HG02678 (cell line): ENCODE results near the gene CCDC167.
"Not testable (repeated sequence)": the region's sequence is repeated elsewhere in the genome, so short reads cannot be mapped to it uniquely, and the experiment has no call there.

Experiments used
- ATAC-seq: cut with Tn5 transposase; IDR thresholded peaks from one replicate; pipeline ENCODE4 v1.9.1; 2021; ENCODE audit warnings: mild to moderate bottlenecking, moderate library complexity; ENCODE audit not compliant: unreplicated experiment

Gene CCDC167

DNA sequence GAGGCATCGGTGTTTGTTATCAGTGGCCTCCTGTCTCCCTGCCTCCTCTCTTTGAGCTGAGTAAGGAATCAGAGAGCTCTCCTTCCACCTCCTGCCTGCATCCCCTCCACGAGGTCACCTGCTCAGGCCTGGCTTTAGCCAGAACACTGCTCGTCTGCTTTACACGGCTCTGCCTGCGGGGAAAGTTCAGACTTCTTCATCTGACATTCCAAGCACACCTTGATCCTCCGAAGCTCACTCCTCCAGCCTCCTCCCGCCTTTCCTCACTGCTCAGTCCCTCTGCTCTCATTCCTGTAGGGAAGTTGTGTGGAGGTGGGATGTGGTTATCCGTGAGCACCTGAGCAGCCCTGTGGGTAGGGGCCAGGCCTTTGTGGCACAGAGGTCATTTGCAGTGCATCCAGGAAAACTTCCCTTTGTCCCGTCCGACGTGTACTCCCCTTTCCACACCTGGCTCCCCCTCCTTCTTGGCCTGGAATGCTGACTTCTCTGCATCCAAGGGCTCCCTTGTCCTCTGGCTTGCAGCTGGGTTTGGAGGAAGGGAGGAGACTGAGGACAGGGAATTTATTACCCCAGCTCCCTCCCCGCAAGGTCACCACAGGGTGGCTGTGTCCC is 12.8 kb upstream of the CCDC167 start:
- no peak for ATAC-seq

DNA sequence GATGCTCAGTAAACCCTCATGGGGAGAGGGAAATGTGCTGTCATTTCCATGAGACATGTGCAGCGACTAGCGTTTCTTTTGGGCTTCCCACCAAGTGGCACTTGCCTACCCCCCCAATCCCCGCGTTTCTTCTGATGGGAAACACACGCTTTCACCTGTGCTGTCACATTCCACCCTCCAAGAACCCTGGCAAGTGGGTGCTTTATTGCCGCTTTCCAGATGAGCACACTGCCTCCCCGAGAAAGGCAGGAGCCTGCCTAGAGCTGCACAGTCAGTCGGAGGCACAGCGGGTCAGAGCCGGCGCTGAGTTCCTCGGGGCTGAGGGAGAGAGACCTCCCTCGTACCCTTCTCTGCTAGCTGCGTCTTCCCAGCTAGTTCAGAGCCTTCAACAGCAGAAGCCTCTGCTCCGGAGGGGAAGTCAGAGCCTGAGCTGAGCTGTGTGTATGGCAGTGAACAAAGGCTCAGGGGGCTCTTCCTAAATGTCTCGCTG is 12.3 kb upstream of the CCDC167 start:
- no peak for ATAC-seq

DNA sequence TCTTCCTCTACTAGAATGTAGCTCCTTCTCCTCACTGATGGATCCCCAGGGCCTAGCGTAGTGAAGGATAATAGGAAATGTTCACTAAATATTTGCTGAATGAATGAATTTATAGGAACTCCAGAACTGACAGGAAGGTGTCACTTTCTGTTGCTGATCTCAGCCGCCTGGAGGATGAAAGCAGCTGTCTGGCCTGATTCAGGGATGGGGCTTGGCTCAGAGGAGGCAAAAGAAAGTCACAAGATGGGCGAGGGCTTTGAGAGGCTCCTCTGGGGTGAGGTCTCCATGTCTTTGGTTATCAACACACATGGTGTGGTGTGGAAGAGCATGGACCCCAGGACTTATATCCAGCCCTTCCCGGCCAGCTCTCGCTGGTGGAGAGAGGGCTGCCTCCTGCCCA is 11.5 kb upstream of the CCDC167 start:
- no peak for ATAC-seq

DNA sequence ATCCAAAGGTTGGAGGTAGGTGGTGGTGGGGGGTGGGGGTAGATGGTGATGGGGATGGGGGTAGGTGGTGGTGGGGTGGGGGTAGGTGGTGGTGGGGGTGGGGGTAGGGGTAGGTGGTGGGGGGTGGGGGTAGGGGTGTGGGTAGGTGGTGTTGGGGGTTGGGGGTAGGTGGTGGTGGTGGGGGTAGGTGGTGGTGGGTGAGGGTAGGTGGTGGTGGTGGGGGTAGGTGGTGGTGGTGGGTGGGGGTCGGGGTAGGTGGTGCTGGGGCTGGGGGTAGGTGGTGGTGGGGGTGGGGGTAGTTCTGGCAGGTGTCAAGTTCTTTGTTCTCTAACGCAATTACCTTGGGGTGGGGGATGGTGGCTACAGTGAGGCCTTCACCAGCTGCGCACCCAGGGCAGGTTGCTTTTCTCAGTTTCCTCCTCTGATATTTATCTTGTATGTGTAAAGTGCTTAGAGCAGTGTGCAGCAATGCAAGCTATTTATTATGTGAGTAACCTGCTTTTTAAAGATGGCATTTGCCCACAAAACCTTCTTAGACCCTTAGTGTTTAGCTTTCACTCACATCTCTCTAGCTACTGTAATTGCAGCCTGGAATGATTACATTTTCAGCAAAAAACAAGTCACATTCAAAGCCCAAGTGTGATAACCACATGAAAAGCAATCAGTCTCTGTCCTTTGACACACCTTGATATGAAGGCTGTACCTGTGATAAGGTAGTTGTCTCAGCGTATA is 8.2 kb upstream of the CCDC167 start:
- ATAC-seq, result no peak

DNA sequence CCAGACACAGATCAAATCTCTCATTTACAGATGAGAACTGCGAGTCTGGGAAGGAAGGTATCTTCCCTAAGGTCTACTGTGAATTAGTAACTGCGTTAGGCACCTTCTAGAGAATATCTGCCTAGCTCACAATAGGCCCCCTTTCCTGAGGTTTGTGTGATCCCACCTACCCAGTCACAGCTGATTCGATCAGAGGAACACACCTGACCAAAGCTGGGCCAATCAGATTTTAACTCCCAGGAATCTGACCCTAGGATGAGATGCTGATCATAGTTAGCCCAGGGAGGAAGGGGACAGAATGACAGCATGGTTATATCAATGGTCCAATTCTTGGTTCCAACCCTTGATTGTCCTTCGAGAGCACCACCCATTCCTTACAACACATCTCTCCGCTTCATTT is 7.4 kb upstream of the CCDC167 start:
- no peak for ATAC-seq

DNA sequence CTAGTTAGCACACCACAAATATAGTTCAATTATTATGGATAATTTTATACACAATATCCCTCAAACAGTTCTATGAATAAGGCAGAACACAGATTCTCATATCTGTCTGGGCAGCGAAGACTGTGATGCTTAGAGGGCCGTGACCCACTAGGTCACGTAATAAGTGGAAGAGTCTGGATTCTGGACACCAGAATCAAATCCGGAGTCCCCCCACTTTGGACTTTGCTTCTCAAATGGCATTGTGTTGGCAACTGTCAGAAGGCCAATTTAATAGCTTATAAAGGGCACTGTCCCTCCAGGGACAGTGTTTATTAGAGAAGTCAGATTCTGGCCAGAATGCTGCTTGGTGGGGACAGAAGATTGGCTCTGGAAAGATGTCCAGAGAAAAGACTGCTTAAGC is 6.8 kb upstream of the CCDC167 start:
- no peak for ATAC-seq

DNA sequence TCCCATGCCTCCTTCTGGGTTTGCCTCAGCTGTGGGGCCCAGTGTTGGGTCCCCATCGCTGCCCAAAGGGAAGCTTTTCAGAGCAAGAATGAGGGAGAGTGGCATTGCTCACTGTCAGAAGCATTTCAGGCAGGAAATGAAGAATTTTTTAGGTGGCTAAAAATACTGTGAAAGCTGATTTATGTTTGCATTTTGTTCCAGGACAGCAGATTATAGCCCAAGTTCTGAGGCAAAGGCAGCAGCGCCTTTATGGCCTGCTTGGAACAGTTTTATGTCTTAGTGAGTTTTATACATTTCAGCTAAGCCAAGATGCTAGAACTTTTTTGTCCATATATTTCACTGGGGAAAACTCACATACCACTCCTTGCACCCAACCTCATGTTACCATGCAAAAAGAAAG is 4.3 kb upstream of the CCDC167 start:
- no peak for ATAC-seq

DNA sequence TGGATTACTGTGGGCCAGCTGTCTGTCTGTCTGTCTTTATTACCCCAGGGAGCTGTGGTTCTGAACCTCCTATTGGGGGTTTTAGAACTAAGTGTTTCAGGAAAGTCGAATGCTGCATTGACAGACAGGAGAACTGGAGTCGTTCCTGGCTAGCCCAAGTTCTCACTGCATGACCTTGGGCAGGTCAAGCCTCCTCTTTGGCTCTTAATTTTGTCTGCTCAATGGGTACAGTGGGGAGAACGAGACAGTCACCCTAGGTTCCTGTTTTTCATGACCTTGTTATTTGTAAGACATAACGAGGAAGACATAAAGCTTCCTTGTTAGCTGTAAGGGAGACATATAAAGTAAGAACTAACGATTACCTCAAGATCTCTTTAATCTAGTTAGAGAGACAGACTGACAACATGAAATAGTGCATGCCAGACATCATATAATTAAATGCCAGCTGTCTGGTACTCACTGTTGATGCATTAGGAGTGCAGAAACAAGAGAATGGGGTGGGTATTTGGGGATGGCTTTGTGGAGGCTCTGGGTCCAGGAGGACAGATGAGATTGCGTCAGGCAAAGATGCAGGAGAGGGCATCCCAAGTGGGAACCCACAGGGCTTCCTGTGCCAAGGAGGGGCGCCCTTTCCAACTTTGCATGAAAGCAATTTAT is 3.7 kb upstream of the CCDC167 start:
- ATAC-seq, result no peak

DNA sequence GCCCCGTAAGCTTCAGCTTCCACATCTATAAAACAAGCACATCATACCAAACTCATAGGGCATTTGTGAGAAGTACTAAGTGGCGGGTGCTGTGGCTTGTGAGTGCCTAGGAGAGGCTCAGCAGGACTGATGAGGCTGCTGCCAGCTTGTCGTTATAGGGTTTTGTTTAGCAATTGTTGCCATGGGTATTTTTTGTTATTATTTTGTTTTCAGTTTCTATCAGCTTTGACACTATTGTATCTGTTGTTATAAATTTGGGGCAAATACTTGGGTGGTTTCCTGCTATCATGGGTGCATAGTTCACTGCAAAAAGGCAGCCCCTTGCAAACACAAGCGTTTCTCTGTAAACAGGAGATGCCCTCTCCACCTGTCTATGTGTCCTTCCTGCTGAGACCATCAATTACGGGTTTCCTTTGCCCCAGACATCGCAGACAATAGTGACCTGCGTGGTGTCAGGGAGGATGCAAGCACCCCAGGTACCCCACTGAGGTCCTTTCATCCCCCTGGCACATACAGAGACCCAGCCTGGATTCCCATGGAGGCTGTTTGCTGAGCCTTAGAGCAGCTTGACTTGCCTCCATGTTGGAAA is 3.1 kb upstream of the CCDC167 start:
- no peak for ATAC-seq

DNA sequence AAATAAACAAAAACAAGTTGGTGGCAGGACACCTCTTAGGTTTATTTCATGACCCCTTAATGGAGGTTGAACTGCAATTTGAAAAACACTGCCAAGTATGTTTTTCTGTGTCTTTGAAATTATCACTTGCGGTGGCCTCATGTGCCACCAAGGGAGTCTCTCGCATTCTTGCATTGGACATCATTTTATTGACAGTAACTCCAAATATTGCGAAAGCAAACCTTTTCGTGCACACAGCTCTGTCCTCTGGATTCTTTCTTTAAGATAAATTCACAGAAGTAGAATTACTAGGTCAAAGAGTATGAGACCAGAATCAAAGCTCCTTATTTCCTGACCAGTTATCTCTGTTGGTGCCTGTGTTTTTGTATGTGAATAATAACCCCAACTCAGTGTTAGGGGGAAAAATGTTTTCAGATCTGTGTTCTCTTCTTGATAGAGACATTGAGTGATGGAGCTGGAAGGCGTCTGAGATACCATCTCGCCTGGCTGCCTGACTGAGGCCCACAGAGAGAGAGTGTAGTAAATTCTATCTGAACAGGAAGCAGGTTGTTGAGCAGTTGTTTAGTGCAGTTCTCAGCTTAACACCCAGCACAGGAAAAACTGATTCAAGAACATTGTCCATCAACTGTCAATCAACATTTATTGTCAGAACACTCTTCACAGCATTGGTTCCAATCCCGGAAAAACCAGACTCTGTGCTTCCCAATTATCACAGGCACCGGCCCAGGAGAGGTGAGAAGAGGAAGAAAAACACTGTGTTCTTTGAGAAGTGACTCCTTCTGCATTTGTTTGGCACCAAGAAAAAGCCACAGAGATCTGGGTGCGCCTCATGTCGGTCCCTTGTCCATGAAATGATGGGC is 2.2 kb upstream of the CCDC167 start:
- ATAC-seq, result no peak

DNA sequence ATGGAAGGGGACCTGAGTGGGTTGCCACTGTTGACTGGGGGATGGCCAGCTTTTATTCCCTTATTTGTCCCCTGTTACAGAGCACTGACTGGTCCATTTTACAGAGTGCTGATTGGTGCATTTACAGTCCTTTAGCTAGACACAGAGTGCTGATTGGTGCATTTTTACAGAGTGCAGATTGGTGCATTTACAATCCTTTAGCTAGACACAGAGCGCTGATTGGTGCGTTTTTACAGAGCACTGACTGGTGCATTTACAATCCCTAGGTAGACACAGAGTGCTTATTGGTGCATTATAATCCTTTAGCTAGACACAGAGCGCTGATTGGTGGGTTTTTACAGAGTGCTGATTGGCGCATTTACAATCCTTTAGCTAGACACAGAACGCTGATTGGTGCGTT is 1.2 kb upstream of the CCDC167 start:
- not testable (repeated sequence) for ATAC-seq

DNA sequence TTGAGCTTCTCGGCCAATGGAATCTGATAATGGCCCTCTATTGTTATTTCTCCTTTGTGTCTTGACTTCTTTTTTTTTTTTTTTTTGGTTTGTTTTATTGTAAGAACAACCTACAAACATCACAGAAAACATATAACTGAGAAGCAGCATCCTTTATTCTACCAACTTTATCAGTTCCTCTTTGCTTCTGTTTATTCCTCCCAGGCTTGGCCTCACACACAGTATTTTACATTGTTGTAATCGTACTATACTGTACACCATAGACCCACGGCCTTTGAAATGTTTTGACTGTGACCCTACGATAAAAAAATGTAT is 558 bp upstream of the CCDC167 start:
- ATAC-seq, result no peak

DNA sequence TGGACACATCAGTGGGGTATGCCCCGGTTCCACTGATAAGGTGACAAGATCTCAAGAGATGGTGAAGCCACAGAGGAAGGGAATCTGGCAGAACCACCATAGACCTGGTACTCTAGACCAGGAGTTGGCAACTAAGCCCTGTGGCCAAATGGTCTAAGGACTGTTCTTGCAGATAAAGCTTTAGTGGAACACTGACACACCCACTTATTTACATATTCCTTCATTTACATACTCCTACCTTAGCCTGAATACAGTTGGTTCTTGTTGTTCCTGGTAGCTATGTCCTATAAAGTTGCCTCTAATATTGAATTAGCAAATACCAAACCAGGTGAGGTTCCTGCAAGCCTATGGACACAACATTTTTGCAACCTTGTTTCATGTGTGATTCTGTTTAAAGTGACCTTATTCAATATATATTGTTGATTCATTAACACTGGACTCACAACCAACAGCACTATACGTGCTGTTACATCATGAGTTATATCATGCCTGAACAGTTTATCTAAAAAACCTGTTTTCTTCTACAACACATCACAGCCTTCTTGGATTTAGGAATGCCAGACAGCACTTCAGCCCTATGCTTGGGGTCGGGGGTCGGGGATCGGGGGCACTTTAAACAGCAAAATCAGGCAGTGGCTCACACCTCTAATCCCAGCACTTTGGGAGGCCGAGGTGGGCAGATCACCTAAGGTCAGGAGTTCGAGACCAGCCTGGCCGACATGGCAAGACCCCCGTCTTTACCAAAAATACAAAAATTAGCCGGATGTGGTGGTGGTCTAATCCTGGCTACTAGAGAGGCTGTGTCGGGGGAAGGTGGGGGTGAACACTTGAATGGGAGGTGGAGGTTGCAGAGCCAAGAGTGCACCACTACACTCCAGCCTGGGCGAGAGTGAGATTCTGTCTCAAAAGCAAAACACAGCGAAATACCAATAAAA is 2.5 kb downstream of the CCDC167 start:
- ATAC-seq, result no peak

DNA sequence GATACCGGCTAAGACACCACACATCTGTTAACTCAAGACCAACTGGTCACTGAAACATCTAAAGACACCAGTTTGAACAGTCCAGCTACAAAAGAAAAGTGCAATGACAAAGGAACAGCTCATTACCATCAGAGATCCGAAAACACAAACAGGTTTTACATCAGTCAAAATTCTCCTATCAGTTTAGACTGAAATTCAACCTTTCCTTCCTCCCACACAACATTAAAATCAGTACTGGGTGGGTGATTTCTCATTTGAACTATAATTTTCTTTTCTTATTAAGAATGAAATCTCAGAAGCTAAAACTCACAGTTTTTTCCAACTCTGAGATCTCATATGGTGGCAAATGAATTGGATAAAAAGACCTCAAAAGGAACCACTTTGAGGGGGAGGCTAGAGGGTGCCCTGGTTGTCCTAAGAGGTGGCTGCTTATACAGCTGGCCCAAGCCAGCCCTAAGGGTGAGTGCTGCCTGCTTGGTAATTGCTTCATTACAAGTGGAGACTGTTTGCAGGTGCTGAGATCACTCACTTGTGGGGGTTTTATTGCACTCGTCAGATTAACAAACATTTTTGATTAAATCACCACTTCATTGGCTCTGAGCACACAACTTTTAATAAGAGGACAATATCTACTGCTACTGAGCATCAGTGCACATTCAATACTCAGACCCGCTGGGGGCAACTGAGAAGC is 4.3 kb downstream of the CCDC167 start:
- no peak for ATAC-seq

DNA sequence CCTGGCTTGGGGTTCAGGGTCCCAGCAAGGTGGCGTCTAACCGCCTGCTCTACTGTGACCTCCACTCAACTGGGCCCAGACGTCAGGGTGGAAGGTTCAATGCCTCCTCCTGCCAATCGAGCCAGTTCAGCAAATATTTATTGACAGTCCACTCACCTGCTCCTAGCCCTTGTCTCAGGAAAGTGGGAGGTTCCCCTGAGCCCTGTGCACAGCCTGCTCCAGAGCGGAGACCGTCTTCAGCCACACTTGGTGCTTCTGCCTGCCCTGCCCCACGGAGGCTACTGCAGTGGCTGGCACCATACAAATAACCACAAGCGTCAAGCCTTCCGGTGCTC is 6.1 kb downstream of the CCDC167 start:
- no peak for ATAC-seq

DNA sequence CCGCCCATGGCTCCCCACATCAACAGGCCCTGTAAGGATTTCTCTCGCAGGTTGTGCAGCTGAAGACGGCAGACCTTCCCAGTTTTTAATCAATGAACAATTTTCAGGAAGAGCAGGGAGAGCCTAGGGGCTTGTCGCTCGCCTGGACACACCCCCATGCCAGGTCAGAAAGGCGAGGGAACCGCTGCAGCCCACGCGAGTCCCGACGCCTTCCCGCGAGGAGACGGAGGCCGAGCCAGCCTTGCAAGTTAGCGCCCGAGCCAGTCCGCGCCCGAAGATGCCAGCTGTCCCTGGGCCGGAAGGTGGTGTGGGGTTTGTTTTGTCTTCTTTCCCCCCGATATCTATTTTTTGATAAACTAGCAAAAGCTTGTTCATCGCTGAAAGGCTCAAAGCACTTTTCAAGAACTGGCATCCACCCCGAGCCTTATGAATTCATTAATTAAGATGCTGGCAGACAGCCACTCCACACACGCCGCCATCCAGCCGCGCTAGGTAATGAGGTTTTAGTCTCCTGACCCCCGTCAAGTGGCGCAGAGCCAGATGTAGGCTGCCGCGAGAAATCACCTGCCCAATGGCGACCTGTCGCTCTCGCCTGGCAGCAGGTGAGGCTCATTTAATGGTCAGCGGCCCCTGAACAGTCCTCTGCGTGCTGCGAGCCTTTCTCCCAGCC is 6.6 kb downstream of the CCDC167 start:
- ATAC-seq, result no peak

DNA sequence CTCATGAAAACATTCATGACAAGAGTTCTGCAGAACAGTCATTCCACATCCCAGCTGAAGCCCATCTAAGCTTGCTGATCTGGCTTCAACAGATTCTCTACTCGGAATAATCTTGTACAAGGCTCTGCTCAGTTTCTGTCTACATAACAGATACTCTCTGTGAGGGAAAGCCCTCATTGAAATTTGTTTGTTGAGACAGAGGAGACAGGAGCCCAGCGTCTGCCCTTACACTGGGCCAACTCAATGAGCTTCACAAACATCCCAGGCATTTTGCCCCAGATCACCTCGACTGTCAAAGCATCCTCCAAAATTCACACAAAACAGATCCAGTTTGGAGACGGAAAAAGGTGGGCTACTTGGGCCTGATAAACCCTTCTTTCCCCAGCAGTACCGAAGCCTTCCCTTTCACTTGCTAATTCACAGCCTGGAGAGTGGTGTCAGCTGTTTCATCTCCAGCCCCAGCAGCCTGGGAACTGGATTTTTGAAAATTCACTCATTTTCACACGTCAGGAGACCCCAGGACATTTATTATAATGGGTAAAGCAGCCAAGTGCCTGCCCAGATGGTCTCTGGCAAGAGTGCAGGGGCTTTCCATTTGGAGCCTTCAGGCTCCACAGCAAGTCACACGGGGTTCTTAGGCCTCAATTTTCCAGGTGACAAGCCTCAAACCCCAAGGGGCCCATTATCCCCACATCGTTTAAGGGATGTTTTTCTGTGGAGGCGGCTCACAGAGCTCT is 7.3 kb downstream of the CCDC167 start:
- ATAC-seq, result no peak

DNA sequence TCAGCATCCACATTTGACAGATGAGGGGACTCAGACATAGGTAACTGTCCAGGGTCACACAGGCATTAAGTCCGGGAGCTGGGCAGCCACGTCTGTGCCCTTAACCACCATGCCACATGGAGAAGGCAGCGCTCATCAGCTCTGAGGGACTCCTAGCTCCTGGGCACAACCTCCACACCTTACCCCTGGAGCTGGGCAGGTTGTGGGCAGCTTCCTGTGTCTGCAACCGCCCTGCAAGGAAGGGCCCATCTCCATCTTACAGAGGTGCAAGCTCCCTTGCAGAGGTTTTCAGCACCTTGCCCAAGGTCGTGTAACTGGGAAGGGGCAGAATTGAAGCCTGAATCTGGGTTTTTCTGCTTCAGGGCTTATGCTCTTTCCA is 7.9 kb downstream of the CCDC167 start:
- ATAC-seq, result no peak
